ENCODE data around the gene DNASE1L1. TPM values are rescaled to one million over a fixed set of nuclear protein-coding genes. Genes with fewer than 3 reads are reported as not detected.

Gene DNASE1L1
- total RNA-seq, 1 experiment from 2014 or later = 29.8 TPM

- intact Hi-C loops (cut with micrococcal nuclease) = loop anchor here (10.0 kb wide), 1 partner anchor 400 kb away; the partner anchor contains the start of genes HCFC1 and TMEM187
- no TSS peak for BruUV-seq (replicated peaks)
- no peaks in the 10 kb centered on the region for H3K9me2 ChIP-seq (replicated peaks; ENCODE audit: low read length)
- H3K4me2 ChIP-seq (ENCODE audit: low read length) = peak within 1 kb of the TSS; percentile 85
- ChIA-PET POLR2A (ENCODE audit: unreplicated experiment) (interaction anchor here (1.5 kb wide), 1 partner anchor 37 kb away, joined by 3 read pairs; no protein-coding TSS in a partner anchor), CTCF (interaction anchor here (0.5 kb wide), 2 partner anchors 35 to 406 kb away, joined by 3 to 5 read pairs; no protein-coding TSS in a partner anchor)
- no peaks in the 10 kb centered on the region for H3K9me3 ChIP-seq (ENCODE audit: low read length)
- no peak within 1 kb of the TSS for H3K27ac ChIP-seq (ENCODE audit: low read length)
- DNase-seq (peak; percentile 48), ATAC-seq (no peak)
- H3K36me3 ChIP-seq (ENCODE audit: low read depth, low read length) = no peaks in the 10 kb centered on the region
- peaks cover 63% of the 10 kb centered on the region for H3K79me2 ChIP-seq (ENCODE audit: low read length)
- H3K27me3 ChIP-seq (ENCODE audit: low read length) = no peaks in the 10 kb centered on the region
- peak within 1 kb of the TSS; percentile 74 for H2AFZ ChIP-seq (ENCODE audit: low read length)
- no peaks in the 10 kb centered on the region; the same call in 1 of the 2 replicates for H4K20me1 ChIP-seq (ENCODE audit: low read length)
- H3K9ac ChIP-seq (ENCODE audit: low read length) = peak within 1 kb of the TSS; percentile 3; the same call in 1 of the 2 replicates
- TF ChIP-seq EZH2phosphoT487 (IDR thresholded peaks at IDR 0.05; ENCODE audit: borderline replicate concordance, low read length) (peak; percentile 65; the same call in 1 of the 2 replicates), EZH2 (IDR thresholded peaks at IDR 0.05; ENCODE audit: low read length, unreplicated experiment) (no peak), CTCF (conservative IDR thresholded peaks at IDR 0.05; ENCODE audit: low read depth, low read length) (0 out of 2 replicates have a peak, but pooled peaks have one; percentile 17)
- H3F3A ChIP-seq (ENCODE audit: low read length, unreplicated experiment) = no peaks in the 10 kb centered on the region
- H3K4me3 ChIP-seq (ENCODE audit: low read length) = peak within 1 kb of the TSS; percentile 64
- peaks cover 27% of the 10 kb centered on the region for H3K4me1 ChIP-seq (ENCODE audit: insufficient read depth, low read length)
Observed at GRCh38 chrX:154374313-154375155, 34.5 kb downstream of the DNASE1L1 start, which contains the start of gene FLNA. TSS of gene FLNA (minus strand) at chrX:154374634. CDS start at chrX:154371245, 3,389 bp downstream.

- peak overlapping the region; percentile 64 for H3K4me3 ChIP-seq (ENCODE audit: low read length)
- H3K27me3 ChIP-seq (ENCODE audit: low read length) = no peaks in the 10 kb centered on the region
- DNase-seq (peak; percentile 85), ATAC-seq (peak; percentile 9)
- ChIA-PET POLR2A (ENCODE audit: unreplicated experiment) (interaction anchor here (0.6 to 1.5 kb wide), 3 partner anchors 38 to 170 kb away, joined by 3 read pairs; no protein-coding TSS in a partner anchor), CTCF (interaction anchor here (1.3 kb wide), 3 partner anchors 9 to 38 kb away, joined by 3 to 7 read pairs (median 3); no protein-coding TSS in a partner anchor)
- TSS peak; percentile 25 for BruUV-seq (replicated peaks)
- TF ChIP-seq EZH2 (IDR thresholded peaks at IDR 0.05; ENCODE audit: low read length, unreplicated experiment) = no peak
- TF ChIP-seq CTCF (conservative IDR thresholded peaks at IDR 0.05; ENCODE audit: low read depth, low read length) = peak; percentile 96
- no peak for TF ChIP-seq EZH2phosphoT487 (IDR thresholded peaks at IDR 0.05; ENCODE audit: borderline replicate concordance, low read length)
- H3F3A ChIP-seq (ENCODE audit: low read length, unreplicated experiment) = no peaks in the 10 kb centered on the region
- H3K79me2 ChIP-seq (ENCODE audit: low read length) = peaks cover 67% of the 10 kb centered on the region
- no peak overlapping the region for H3K27ac ChIP-seq (ENCODE audit: low read length)
- H3K9ac ChIP-seq (ENCODE audit: low read length) = peak overlapping the region; percentile 3; the same call in 1 of the 2 replicates
- peak overlapping the region; percentile 33 for H2AFZ ChIP-seq (ENCODE audit: low read length)
- H3K4me1 ChIP-seq (ENCODE audit: insufficient read depth, low read length) = peaks cover 29% of the 10 kb centered on the region
- H3K4me2 ChIP-seq (ENCODE audit: low read length) = peak overlapping the region; percentile 85
- no peaks in the 10 kb centered on the region for H3K9me3 ChIP-seq (ENCODE audit: low read length)
- peaks cover under 1% of the 10 kb centered on the region for H4K20me1 ChIP-seq (ENCODE audit: low read length)
- H3K9me2 ChIP-seq (replicated peaks; ENCODE audit: low read length) = no peaks in the 10 kb centered on the region
- intact Hi-C loops (cut with micrococcal nuclease) = loop anchor here (1.0 to 10.0 kb wide), 2 partner anchors 162 to 399 kb away; partner anchors contain the start of genes HCFC1 and TMEM187
- no peaks in the 10 kb centered on the region for H3K36me3 ChIP-seq (ENCODE audit: low read depth, low read length)
Observed at GRCh38 chrX:154373340-154374306, 35.4 kb downstream of the DNASE1L1 start.
